ENCODE measurements around the gene RLF.
A peak's percentile ranks its signal among the peaks of the same experiment; 100 is the strongest.

Gene RLF

DNA sequence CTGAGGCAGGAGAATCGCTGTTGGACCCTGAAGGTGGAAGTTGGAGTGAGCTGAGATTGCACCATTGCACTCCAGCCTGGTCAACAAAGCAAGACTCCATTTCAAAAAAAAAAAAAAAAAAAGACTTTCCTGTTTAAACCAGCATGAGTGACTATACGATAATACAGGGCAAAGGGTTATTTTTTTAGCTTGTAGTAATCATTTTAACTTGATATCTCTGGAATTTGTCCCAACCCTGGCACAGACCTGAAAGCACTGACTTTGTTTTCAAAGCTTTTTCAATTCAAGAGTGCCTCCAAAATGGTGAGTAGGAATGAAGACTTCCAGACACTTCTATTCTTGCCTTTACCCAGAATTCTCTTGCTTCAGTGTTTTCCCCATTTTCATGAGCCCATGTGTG lies 82.2 kb downstream of the RLF start:
- no peak for DNase-seq

DNA sequence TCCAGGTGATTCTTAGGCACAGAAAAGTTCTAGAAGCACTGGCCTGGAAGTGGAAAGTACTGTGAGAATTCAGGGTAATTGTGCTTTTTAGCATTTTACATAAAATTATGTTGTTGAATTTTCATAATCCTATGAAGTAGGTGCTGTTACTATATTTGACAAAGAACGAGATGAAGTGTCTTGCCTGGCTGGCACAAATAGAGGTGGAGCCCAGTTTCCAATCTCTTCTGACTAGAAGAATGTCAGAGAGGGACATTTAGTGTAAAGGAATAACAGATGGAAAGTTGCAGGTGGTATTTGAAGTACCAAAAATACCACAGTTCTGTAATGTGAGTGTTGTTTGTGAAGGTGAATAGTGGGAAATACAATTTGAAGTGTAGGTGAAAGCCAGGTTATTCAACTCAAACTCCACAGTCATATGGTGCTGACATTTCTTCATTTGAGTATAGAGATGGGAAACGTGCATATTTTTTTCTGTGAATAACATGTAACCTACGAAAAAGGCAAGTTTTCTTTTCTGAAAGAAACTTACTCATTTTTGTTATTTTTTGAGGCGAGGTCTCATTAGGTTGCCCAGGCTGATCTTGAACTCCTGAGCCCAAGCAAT lies 83.1 kb downstream of the RLF start:
- no peak for DNase-seq

DNA sequence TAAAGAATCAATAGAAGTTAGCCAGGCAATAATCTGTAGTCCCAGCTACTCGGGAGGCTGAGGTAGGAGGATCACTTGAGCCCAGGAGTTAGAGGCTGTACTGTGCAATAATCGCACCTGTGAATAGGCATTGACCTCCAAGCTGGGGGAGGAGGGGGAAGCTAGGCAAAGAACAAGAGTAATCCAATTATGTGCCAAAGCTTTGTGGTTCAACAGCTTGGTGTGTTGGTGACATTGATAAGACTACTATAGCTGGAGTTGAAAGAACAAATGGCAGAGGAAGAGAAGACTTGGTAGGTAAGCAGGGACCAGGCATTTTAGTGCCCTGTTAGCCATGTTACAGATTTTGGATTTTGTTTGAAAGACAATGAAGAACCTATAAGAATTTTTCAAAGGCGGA lies 84.5 kb downstream of the RLF start:
- DNase-seq, result no peak

DNA sequence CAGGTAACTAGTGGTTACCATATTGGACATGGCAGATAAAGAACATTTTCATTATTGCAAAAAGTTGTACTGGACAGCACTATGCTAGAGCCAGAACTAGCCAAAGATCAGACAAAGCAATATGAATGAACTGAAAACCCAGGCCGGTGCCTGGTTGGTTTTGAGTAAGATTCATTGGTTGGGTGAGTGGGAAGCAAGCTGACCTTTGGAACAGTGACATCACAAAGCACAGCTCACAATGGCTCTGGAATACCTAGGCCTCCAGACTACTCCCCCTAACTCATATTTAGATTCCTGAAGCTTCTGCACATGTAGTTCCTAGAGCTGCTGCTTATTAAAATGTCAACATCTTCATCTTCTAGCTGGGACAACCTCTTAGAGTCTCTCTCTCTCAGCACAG lies 86.5 kb downstream of the RLF start, which contains the start of gene TMCO2:
Gene TMCO2 (plus strand): TSS at position 283 of the 400 bp plus-strand sequence. CDS start 57 bp downstream, at position 340.
- no peak for DNase-seq

DNA sequence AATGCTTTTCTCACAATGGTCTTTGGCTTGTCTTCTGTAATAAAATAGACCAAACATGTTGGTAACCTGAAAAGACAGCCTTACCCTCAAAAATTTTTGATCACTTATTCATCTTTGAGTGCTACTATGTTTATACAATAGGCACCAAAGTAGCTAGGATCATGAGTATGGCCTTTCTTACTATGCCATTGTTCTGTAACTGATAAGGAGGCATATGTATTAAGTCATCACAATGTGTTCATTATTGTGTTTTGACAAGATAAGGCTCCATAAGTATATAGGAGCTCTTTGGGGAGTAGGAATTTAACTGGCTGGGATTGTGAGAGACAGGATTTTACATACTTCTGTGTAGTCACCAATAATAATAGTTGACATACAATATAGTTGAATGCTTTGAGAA lies 87.2 kb downstream of the RLF start:
- no peak for DNase-seq

DNA sequence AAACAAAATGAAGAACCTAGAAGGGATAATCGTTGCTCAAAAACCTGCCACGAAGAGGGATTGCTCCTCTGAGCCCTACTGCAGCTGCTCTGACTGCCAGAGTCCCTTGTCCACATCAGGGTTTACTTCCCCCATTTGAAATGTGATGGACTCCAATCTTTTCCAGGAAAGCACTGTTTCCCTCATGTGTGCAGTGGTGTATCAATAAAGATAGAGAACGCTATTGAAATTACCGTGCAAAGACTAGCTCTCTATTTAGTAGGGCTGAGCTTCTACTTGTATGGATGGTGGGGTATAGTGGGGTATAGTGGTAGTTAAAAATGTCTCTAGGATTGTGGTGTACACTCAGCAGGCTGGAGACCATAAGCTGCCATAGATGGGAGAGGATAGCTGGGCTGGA lies 90.3 kb downstream of the RLF start:
- no peak for DNase-seq

DNA sequence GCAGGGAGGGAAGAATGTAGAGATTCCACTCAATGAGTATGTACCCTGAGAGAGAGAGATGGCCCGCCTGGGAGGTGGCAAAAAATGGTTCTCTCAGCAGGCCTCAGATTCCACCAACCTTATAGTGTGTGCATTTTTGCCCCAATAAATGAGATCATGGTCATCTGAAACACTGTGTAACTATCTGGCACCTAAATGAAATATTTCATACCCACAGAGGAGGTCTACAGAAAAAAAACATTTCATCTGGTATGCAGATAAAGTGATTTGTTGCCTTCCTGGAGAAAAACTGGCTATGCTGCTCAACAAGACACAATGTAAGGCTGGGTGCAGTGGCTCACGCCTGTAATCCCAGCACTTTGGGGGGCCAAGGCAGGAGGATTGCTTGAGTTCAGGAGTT lies 91.4 kb downstream of the RLF start:
- DNase-seq, result no peak

DNA sequence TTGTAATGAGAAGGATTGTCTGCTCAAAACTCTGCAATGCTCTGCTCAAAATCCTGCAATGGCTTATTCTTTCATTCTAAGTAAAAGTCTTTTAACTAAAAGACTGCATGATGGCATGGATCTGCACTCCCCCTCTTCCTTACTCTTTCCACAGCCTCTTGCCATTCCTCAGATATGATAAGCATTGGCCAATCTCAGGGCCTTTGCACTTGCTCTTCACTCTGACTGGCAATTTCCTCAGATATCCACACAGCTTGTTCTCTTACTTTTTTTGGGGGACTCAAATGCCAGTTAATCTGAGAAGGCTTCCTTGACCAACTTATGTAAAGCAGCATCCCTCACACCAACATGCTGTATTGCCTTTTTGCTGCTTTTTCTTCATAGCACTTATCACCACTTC lies 94.0 kb downstream of the RLF start:
- no peak for DNase-seq

DNA sequence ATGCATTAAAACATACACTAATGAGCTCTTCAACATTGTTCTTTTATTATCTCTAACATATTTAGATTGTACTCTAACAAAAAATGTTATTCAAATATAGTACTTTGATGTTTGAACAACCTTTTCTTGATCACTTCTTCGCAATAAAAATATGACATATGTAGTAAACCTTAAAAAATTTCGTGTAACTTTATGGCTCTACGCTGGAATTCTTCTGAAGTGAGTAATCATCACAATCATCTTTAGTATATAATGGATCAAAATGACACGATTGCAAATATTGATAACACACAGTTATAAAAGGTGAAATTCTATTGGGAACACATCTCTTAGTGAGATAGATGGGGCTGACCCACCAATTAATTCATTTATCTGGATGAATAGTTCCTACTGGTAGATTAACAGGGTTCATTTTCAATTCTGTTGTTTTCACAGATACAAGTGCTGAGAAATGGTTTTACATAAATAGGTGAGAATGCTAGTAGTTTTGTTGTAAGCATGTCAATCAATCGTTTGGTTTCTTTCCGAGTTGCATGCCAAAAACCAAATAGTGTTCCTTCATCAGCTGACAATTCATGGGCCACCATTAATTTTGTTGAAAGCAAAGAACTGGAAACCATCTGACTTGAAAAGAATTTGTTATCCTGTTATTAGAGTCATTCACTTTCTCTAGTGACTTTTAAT lies 95.4 kb downstream of the RLF start:
- DNase-seq, result no peak

DNA sequence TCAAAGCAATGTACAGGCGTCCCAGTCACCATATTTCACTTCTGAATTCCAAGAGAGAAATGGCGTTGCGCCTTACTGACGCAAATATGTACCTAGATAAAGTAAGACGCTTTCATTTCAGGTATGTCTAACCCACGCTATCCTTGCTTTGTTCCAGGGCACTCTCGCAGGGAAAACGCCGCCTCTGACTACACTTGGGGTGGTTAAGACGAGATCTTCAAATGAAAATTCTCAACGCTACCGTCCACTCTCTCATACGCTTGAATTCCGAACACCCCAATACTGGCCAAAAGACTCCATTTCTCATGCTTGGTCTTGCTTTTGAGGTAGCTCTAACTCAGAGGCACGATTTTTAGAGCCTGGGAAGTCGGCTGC lies 96.1 kb downstream of the RLF start:
- no peak for DNase-seq

DNA sequence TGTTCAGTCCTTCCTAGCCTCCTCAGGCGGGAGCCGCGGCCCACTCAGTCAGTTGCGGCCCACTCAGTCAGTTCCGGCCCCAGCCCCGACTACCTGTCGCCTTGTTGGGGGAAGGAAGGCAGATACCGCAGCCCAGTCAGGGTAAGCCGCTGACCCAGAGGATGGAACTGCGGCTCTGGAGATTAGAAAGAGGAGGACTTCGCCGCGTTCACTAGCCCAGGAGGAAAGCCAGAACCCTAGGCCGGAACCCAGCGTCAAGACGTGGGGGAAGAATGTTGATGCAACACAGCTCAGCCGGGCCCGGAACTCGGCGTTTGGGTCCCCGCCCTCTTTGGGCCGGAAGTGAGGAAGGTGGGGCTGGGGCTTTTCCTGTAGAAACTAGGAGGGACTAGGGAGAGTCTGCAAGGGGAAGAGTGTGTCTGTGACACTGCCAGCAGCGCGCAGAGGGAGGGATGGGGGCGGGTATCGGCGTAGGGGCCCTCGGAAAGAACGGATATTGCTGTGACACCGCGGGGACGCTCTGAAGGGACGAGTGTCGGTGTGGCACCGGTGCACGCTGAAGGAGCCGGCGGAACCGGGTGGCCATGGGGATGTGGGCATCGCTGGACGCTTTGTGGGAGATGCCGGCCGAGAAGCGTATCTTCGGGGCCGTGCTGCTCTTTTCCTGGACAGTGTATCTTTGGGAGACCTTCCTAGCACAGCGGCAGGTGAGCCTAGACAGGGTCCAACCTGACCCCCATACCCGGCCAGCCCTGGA lies 96.7 kb downstream of the RLF start, which contains the start of gene ZMPSTE24:
Gene ZMPSTE24 (plus strand): TSS at position 549 of the 757 bp plus-strand sequence. CDS start 36 bp downstream, at position 585.
- peak; percentile 89 to 92 for DNase-seq

DNA sequence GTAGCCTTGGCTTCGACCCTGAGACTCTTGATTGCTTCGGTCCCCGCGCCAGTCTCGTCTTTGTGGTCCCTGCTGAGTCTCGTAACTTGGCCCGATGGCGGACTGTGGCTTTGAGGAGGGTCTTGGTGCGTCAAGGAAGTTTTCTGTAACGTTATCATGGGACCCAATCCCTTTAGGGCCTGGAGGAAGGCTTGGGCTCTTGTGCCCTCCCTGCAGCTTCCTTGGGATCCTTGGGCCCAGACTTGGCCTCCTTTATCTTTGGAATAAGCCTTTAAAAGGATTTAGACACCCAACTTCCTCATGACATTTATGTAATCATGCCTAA lies 97.2 kb downstream of the RLF start:
- DNase-seq, result no peak

DNA sequence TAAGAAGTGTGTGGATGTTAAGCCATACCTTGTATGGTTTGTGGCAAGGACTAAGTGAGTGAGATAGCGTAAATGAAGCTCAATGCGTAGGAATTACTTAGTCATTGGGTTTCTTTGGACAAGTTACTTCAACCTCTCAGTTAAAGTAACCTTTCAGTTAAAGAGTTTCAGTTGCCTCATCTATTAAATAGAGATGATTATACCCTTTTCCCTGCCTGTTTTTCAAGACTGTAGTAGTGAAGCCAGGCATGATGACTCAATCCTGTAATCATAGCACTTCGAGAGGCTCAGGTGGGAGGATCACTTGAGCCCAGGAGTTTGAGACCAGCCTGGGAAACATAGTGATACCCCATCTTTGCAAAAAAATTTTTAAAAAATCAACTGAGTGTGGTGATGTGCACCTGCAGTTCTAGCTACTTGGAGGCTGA lies 103.2 kb downstream of the RLF start:
- DNase-seq, result peak in 1 of 2 donors; percentile 14

DNA sequence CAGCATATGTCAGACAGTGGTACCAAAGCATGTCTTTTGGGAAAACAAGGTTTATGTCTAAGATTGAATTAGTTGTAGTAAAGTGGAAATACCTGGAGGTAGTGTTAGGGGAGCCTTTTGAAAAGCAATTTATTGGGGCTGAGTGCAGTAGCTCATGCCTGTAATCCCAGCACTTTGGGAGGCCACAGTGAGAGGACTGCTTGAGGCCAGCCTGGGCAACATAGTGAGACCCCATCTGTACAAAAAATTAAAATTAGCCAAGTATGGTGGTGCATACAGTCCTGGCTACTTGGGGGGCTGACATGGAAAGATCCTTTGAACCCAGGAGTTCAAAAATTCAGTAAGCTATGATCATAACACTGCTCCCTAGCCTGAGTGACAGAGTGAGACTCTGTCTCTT lies 104.1 kb downstream of the RLF start:
- DNase-seq, result no peak

DNA sequence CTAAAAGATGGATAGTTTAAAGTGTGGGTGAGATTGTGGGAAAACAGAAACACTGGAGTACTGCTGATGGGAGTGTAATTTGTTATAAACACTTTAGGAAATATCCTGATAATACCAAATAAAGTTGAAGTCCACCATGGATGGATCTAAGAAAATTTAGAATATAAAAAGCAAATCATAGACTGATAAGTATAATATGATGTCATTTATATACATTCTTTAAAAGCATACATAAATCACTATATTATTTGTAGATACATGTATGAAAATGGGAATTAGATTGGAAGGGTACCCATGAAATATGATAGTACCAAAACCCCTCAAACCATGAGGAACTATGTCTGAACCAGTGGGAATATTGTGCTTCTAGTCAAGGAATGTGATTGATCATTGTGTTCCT lies 104.7 kb downstream of the RLF start:
- DNase-seq, result no peak

DNA sequence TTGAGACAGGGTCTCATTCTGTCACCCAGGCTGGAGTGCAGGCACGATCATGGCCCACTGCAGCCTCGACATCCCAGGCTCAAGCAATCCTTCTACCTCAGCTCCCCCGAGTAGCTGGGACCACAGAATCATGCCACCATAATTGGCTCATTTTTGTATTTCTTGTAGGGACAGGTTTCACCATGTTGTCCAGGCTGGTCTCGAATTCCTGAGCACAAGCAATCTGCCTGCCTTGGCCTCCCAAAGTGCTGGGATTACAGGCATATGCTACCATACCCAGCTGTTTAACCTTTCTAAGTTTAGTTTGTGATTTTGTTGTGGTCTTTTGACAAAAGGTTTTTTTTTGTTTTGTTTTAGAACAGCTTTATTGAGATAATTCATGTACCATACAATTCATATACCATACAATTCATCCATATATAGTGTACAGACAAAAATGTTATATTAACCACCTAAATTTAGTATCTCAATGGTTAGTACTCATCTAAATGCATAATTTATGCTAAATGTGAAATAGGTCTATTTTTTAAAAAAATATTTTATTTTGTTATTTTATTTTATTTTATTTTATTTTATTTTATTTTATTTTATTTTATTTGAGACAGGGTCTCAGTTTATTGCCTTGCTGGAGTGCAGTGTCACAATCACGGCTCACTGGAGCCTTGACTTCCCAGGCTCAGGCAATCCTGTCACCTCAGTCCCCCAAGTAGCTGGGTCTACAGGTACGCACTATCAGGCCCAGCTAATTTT lies 105.8 kb downstream of the RLF start:
- no peak for DNase-seq

DNA sequence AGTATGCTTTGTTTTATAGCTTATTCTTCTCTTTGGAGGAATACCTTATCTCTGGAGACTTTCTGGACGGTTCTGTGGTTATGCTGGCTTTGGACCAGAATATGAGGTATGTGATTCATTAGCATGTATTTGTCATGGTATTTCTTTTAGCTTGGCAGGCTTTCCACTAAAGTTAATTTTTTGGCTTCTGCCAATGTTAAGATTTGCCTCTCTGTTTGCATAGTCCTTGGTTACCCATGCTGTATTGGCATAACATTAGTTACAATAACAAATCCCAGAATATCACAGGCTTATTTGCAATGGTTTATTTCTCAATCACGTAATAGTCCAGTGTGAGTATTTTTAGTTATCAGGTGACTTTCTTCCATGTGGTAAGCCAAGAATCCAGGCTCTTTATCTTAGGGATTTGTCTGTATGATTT lies 106.6 kb downstream of the RLF start:
- no peak for DNase-seq

DNA sequence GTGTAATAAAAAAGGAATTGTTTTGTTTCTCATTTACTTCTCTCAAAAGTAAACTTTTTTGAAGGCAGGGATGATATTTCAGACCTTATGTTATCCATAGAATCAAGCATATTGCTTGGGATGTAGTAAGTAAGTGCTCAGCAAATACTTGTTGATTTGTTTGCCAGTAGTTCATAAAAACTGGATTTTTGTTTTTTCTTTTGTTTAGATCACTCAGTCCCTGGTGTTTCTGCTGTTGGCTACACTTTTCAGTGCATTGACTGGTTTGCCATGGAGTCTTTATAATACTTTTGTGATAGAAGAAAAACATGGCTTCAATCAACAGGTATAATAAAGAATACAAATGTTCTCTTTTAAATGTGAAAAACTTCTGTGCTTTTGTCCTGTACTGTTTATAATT lies 107.0 kb downstream of the RLF start:
- DNase-seq, result no peak

DNA sequence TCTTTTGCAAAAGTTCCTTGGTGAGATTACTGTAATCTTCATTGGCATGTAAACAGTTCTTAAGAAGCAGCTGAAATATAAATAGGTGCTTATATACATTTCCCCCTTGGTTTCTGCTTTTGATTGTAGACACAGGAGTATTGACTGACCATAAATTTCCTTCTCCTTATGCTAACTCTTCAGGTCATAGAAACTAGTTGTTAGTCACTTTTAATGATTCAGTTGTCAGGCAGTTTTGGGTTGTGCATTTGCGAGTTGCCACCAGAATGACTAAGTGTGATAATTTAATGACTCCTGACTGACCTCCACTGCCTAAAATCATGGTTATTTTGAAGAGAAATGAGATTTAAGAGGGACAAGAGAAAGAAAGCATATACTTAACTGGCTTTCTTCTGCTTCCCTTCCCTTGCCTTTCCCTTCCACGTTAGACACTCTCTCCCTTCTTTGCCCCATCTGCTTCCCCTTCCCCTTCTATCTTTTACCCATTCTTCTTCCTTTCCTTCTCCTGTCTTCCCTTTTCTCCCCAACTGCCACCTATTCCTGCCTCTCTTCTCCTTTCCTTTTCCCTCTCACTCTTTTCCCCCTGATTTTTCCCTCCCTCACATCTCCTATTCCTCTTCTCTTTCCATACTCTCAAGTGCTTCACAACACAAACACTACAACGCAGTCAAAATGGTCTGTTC lies 109.1 kb downstream of the RLF start:
- no peak for DNase-seq

DNA sequence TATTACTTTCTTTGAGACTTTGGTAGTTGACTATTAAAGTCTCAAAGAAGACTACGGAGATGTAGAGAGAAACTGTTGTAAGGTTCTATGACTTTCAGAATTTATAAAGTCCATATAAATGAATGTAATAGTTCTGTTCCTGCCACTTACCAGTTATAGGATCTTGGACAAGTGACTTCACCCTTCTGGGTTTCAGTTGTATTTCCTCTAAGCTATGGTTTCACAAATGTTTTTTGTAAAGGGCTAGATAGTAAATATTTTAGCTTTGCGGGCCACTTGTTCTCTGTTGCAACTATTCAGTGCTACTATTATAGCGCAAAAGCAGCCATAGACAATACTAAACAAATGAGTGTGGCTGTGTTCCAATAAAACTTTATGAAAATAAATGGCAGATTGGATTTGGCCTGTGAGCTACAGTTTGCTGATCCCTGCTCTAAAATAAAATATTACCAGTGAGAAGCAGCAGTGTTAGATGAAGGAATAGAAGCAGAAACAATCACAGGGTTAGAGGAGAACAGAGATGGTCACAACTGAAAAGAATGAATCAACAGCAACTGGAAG lies 111.5 kb downstream of the RLF start:
- DNase-seq, result no peak

DNA sequence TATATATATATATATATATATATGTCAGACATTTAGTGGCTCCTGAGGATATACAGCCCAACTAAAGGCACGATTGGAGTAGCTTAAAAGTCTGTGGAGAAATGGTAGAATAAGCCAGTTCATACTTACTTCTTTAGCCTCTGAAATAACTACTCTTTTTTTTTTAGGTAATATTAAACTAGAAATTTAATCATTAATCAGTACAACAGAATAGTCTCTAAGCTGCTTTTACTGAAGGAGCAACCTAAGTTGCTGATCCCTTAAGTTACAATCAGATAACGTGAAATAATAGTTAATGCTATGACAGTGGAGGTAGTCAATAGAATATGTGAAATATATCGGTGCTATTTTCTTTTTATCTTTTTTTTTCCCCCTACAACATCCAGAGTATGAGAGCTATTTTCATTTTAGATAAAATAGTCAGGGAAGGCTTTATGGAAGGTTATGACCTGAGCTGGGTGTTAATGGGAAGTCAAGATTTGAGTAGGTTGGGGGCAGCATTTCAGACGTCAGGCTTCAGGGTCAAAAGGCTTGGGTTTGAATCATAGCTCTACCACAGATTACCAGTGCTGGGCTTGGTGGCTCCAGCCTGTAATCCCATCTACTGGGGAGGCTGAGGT lies 112.5 kb downstream of the RLF start:
- no peak for DNase-seq

DNA sequence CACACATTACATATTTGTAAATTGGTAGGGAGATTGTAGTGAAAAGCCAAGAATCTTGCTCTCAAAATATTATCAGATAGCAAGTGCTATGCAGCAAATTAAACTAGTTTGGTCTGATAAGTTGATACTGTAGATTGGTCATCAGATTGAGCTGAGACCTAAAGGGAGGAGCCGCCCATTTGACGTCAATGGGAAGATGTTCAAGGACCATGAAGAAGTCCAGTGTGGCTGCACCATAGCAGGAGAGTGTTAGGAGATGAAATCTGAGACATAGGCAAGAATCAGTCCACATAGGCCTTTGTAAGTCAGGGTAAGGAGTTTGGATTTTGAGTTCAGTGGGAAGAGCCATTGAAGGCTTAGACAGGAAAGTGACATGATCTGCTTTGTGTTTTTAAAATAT lies 113.1 kb downstream of the RLF start:
- DNase-seq, result no peak

Data from stimulated activated CD4-positive, alpha-beta T cell treated with anti-CD3 and anti-CD28 coated beads, Interleukin-2, amount 100 ng/mL, for 48 hours (primary cell).